DND-41 (cell line): ENCODE results near the gene ZNF878.

ENCODE experiments used
- EZH2 ChIP-seq: IDR thresholded peaks from 3 replicates; pipeline ENCODE4 v1.6.1; 2012; ENCODE audit warnings: borderline replicate concordance, low read depth, mild to moderate bottlenecking, moderate library complexity, low read length, inconsistent platforms; ENCODE audit not compliant: severe bottlenecking
- TF ChIP-seq, protein P1 (sequence below): IDR thresholded peaks from 2 replicates; pipeline ENCODE4 v1.5.1; 2012; ENCODE audit warnings: borderline replicate concordance, low read length, moderate library complexity, mild to moderate bottlenecking; ENCODE audit not compliant: poor library complexity, severe bottlenecking; ENCODE audit errors: extremely low read depth

DNA sequence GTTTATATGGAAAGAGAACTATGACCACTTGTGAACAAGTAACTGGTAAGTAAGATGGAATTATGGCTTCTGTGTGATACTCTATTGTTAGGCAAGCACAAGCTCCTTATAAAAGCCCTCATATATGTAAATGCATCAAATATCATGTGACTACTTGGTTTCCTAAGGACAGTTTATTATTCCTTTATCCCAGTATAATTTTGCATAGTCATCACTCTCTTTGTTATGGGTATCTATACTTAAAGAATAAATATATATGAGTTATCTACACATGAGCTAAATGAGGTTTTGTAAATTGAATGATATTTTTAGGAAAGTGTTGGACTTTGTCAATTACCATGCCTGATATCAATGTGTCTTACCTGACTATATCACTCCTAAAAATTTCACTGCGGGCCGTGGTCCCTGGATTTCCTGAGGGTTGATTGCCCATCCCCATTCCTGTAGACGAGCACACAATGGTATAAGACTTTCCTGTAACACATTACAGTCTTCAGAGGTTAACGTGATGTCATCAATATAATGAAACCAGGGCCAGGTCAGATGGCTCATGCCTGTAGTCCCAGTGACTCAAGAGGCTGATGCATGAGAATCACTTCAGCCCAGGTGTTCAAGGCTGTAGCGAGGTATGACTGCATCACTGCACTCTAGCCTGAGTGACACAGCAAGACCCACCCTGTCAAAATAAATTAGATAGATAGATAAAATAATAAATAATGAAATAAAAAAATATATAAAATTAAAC, 32.5 kb upstream of the ZNF878 start:
- TF ChIP-seq, protein P1, sequence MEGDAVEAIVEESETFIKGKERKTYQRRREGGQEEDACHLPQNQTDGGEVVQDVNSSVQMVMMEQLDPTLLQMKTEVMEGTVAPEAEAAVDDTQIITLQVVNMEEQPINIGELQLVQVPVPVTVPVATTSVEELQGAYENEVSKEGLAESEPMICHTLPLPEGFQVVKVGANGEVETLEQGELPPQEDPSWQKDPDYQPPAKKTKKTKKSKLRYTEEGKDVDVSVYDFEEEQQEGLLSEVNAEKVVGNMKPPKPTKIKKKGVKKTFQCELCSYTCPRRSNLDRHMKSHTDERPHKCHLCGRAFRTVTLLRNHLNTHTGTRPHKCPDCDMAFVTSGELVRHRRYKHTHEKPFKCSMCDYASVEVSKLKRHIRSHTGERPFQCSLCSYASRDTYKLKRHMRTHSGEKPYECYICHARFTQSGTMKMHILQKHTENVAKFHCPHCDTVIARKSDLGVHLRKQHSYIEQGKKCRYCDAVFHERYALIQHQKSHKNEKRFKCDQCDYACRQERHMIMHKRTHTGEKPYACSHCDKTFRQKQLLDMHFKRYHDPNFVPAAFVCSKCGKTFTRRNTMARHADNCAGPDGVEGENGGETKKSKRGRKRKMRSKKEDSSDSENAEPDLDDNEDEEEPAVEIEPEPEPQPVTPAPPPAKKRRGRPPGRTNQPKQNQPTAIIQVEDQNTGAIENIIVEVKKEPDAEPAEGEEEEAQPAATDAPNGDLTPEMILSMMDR: no peak
- no peak for TF ChIP-seq EZH2
